Sigmoid colon (tissue), 7 donors: ENCODE data around the gene DNAH7. TPM values are rescaled to one million over a fixed set of nuclear protein-coding genes. Genes with fewer than 3 reads are reported as not detected.

Experiments
- DNase-seq: peaks from one replicate; pipeline ENCODE4 v3.0.0-alpha.2; 2019
- H3K27ac ChIP-seq, 4 donors: fragments of 200-600 bp; sonication (generic); one replicate each; pipeline ENCODE4 v1.5.1; 2016 to 2019; ENCODE audit warnings: mild to moderate bottlenecking in 1 of 4
- H3K27me3 ChIP-seq, 3 donors: fragments of 200-600 bp; sonication (generic); one replicate each; pipeline ENCODE4 v1.5.1; 2019; ENCODE audit warnings: mild to moderate bottlenecking in 1 of 3
- H3K36me3 ChIP-seq, 4 donors: fragments of 200-600 bp; sonication (generic); one replicate each; pipeline ENCODE4 v1.5.1; 2016 to 2019
- H3K4me1 ChIP-seq, 4 donors: fragments of 200-600 bp; sonication (generic); one replicate each; pipeline ENCODE4 v1.5.1; 2017 to 2019
- H3K4me3 ChIP-seq, 4 donors: fragments of 200-600 bp; sonication (generic); one replicate each; pipeline ENCODE4 v1.5.1; 2017 to 2019; ENCODE audit warnings: mild to moderate bottlenecking in 2 of 4, moderate library complexity in 1 of 4
- H3K9me3 ChIP-seq, 4 donors: fragments of 200-600 bp in 3 of 4; sonication (generic) in 3 of 4; one replicate each; pipeline versions ENCODE4 v1.5.1 to v1.6.1; 2013 to 2019
- CTCF ChIP-seq, 4 experiments: fragments of 450-650 bp in 3 of 4; fragments of 200-600 bp in 1 of 4; IDR thresholded peaks; one replicate each; pipeline ENCODE4 v1.5.1; 2016 to 2019; ENCODE audit warnings: antibody characterized with exemption in 4 of 4, mild to moderate bottlenecking in 3 of 4, moderate library complexity in 2 of 4
- EP300 ChIP-seq, 4 donors: sonication (generic); formaldehyde crosslinking; IDR thresholded peaks; one replicate each; pipeline ENCODE4 v1.6.1; 2017; ENCODE audit warnings: antibody characterized with exemption in 4 of 4
- POLR2A ChIP-seq, 2 donors: fragments of 450-650 bp; IDR thresholded peaks; one replicate each; pipeline ENCODE4 v1.6.1; 2016; ENCODE audit warnings: antibody characterized with exemption in 2 of 2, mild to moderate bottlenecking in 2 of 2, moderate library complexity in 2 of 2
- POLR2AphosphoS5 ChIP-seq, 4 donors: sonication (generic); formaldehyde crosslinking; IDR thresholded peaks; one replicate each; pipeline ENCODE4 v1.6.1; 2017; ENCODE audit warnings: antibody characterized with exemption in 4 of 4
- WGBS, 2 donors: extraction: QIAGEN DNeasy Blood & Tissue Kit; methylation state at CpG; one replicate each; pipeline ENCODE4 v1.1.7; 2013; 5-methylcytosine and 5-hydroxymethylcytosine counted together
- intact Hi-C: fragments of 100-400 bp; cut with DNase I; formaldehyde crosslinking; loops from one replicate; pipeline ENCODE4 v1.15.1; 2023
- polyA plus RNA-seq, 3 donors: library from polyadenylated mRNA; stranded (reverse); fragments of 200-250 nt; gene quantifications; one replicate each; pipeline ENCODE4 v1.2.3, GENCODE V29; 2013
- total RNA-seq, 4 donors: library from RNA; depleted of rRNA; stranded (reverse); fragments of >200 nt; gene quantifications; one replicate each; pipeline ENCODE4 v1.1.0, GENCODE V29; 2016
- donor health status: healthy with polysubstance abuse.
- donor health status: Bipolar disorder and iron deficiency.
- donor health status: healthy.

DNAH7 gene
- total and polyA plus RNA-seq, 7 donors: 0.36 to 1.9 (median 0.99) TPM

- Histone ChIP-seq H3K4me1 (no peaks in the 10 kb centered on the region), H3K4me3 (no peak overlapping the region), H3K9me3 (no peaks in the 10 kb centered on the region), H3K36me3 (no peaks in the 10 kb centered on the region), H3K27me3 (no peaks in the 10 kb centered on the region), H3K27ac (no peak overlapping the region)
- TF ChIP-seq CTCF (IDR thresholded peaks at IDR 0.05): no peak
- intact Hi-C loops: no loop called here
- no peak for DNase-seq
- WGBS, 2 donors: 73 to 82% methylated on average over 1 of the region's 1 CpG
Observed at GRCh38 chr2:196108604-196109003, 40.0 kb upstream of the DNAH7 start.

- 43 to 82% methylated on average over 5 of the region's 5 CpGs for WGBS, 2 donors
- H3K27me3 ChIP-seq: no peaks in the 10 kb centered on the region
- H3K27ac ChIP-seq: no peak overlapping the region
- no peaks in the 10 kb centered on the region for H3K4me1 ChIP-seq
- TF ChIP-seq POLR2AphosphoS5 (IDR thresholded peaks at IDR 0.05) (no peak), POLR2A (IDR thresholded peaks at IDR 0.05) (no peak), EP300 (IDR thresholded peaks at IDR 0.05) (no peak), CTCF (IDR thresholded peaks at IDR 0.05) (no peak)
- H3K4me3 ChIP-seq: no peak overlapping the region
- no peaks in the 10 kb centered on the region for H3K36me3 ChIP-seq
- intact Hi-C loops: no loop called here
- H3K9me3 ChIP-seq: no peaks in the 10 kb centered on the region
- no peak for DNase-seq
Observed at GRCh38 chr2:196105951-196106350, 37.3 kb upstream of the DNAH7 start.

DNA sequence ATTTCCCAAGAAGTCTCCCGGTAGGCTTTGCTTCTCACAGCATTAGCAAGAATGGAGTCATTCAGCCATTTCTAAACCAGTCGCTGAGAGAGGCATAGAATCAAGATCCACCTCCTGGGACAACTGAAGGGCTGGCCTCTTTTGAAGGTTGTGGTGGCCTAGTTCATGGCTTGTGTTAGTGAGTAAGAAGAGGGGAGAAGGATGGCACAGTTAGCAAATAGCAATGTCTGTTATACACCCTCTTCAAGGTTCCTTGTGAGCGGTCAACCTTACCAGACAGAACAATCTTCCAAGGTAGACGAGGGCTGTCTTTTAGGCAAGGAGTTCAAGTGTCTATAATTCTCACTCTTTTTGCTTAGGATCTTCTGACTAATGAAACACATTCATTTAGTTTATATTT is 35.4 kb upstream of the DNAH7 start:
- TF ChIP-seq POLR2AphosphoS5 (IDR thresholded peaks at IDR 0.05) (no peak), EP300 (IDR thresholded peaks at IDR 0.05) (no peak), POLR2A (IDR thresholded peaks at IDR 0.05) (no peak), CTCF (IDR thresholded peaks at IDR 0.05) (no peak)
- Histone ChIP-seq H3K36me3 (no peaks in the 10 kb centered on the region), H3K4me3 (no peak overlapping the region), H3K9me3 (no peaks in the 10 kb centered on the region), H3K27ac (no peak overlapping the region), H3K4me1 (no peaks in the 10 kb centered on the region), H3K27me3 (no peaks in the 10 kb centered on the region)
- no peak for DNase-seq
- intact Hi-C loops: no loop called here
- 90 to 97% methylated on average over 4 of the region's 4 CpGs for WGBS, 2 donors

DNA sequence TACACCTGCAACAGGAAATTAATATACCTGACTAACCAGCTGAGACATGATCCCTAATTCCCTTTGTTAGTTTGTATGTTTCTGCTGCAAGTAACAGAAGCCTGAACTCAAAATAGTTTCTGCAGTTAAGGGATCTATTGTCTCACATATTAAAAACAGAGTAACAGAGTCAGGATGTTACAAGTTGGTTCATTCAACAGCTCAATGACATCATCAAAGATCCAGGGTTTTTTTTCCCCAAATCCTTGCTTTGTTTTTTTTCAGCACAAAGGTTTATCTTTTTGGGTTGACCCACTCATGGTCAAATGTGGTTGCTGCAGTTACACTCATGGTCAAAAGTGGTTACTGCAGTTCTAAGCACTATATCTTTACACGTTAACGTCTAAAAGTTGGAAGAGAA is 35.0 kb upstream of the DNAH7 start:
- H3K36me3 ChIP-seq: no peaks in the 10 kb centered on the region
- no peak overlapping the region for H3K27ac ChIP-seq
- no peaks in the 10 kb centered on the region for H3K9me3 ChIP-seq
- H3K4me1 ChIP-seq: no peaks in the 10 kb centered on the region
- intact Hi-C loops: no loop called here
- no peak for DNase-seq
- no peaks in the 10 kb centered on the region for H3K27me3 ChIP-seq
- no peak for TF ChIP-seq CTCF (IDR thresholded peaks at IDR 0.05)
- no peak for TF ChIP-seq EP300 (IDR thresholded peaks at IDR 0.05)
- TF ChIP-seq POLR2AphosphoS5 (IDR thresholded peaks at IDR 0.05): no peak
- TF ChIP-seq POLR2A (IDR thresholded peaks at IDR 0.05): no peak
- H3K4me3 ChIP-seq: no peak overlapping the region
- WGBS, 2 donors: 97 to 98% methylated on average over 2 of the region's 2 CpGs

- Histone ChIP-seq H3K4me1 (no peaks in the 10 kb centered on the region), H3K4me3 (no peak overlapping the region), H3K27me3 (no peaks in the 10 kb centered on the region), H3K9me3 (no peaks in the 10 kb centered on the region), H3K27ac (no peak overlapping the region), H3K36me3 (no peaks in the 10 kb centered on the region)
- intact Hi-C loops: no loop called here
- DNase-seq: no peak
- TF ChIP-seq POLR2A (IDR thresholded peaks at IDR 0.05) (no peak), EP300 (IDR thresholded peaks at IDR 0.05) (no peak), POLR2AphosphoS5 (IDR thresholded peaks at IDR 0.05) (no peak), CTCF (IDR thresholded peaks at IDR 0.05) (no peak)
- WGBS, 2 donors: 41 to 57% methylated on average over 6 of the region's 6 CpGs
Observed at GRCh38 chr2:196101325-196101991, 32.8 kb upstream of the DNAH7 start.
